Immature natural killer cell (primary cell): ENCODE measurements around the gene SEC61A2. TPM values are rescaled to one million over a fixed set of nuclear protein-coding genes. Genes with fewer than 3 reads are reported as not detected.
A peak's percentile ranks its signal among the peaks of the same experiment; 100 is the strongest.

Experiments
- DNase-seq, 3 donors: peaks; one replicate each; pipeline ENCODE4 v3.0.0; 2022; ENCODE audit warnings: mixed read lengths in 1 of 3
- H3K27ac Mint-ChIP-seq, 6 donors: one replicate each; pipeline ENCODE4 v1.8.0; 2020; ENCODE audit warnings: mixed read lengths in 6 of 6, mild to moderate bottlenecking in 5 of 6, inconsistent platforms in 4 of 6, moderate library complexity in 3 of 6
- H3K27me3 Mint-ChIP-seq, 3 donors: one replicate each; pipeline ENCODE4 v1.8.0; 2020 to 2021; ENCODE audit warnings: low read depth in 3 of 3, mild to moderate bottlenecking in 3 of 3, mixed read lengths in 3 of 3, moderate library complexity in 3 of 3, inconsistent platforms in 1 of 3
- H3K36me3 Mint-ChIP-seq, 3 donors: one replicate each; pipeline ENCODE4 v1.8.0; 2020; ENCODE audit warnings: mixed read lengths in 3 of 3, inconsistent platforms in 2 of 3, mild to moderate bottlenecking in 2 of 3
- H3K4me1 Mint-ChIP-seq, 2 donors: one replicate each; pipeline ENCODE4 v1.8.0; 2020; ENCODE audit warnings: inconsistent platforms in 2 of 2, mild to moderate bottlenecking in 2 of 2, mixed read lengths in 2 of 2, moderate library complexity in 1 of 2
- H3K4me3 Mint-ChIP-seq, 5 donors: one replicate each; pipeline ENCODE4 v1.8.0; 2020; ENCODE audit warnings: mild to moderate bottlenecking in 5 of 5, mixed read lengths in 5 of 5, inconsistent platforms in 3 of 5, moderate library complexity in 3 of 5
- H3K9me3 Mint-ChIP-seq, 6 donors: one replicate each; pipeline ENCODE4 v1.8.0; 2020; ENCODE audit warnings: mild to moderate bottlenecking in 6 of 6, mixed read lengths in 6 of 6, inconsistent platforms in 4 of 6, moderate library complexity in 3 of 6
- polyA plus RNA-seq, 3 donors: library from polyadenylated mRNA; unstranded; fragments of 300-500 nt; fragmentation: Illumina TruSeq; gene quantifications; one replicate each; pipeline ENCODE4 v1.2.3, GENCODE V29; 2021

Gene SEC61A2
- polyA plus RNA-seq, 3 donors from 2014 or later: 1.8 to 6.8 (median 2.7) TPM

GRCh38 chr10:12130237-12130872, 878 bp downstream of the SEC61A2 start:
- no peaks in the 10 kb centered on the region for H3K9me3 Mint-ChIP-seq
- peak overlapping the region; percentile 16 to 91 (median 84) for H3K27ac Mint-ChIP-seq
- H3K4me1 Mint-ChIP-seq: peaks cover 16 to 21% of the 10 kb centered on the region in 2 donors
- peak overlapping the region; percentile 86 to 92 (median 91) for H3K4me3 Mint-ChIP-seq
- peak; percentile 40 to 50 (median 48) for DNase-seq
- H3K36me3 Mint-ChIP-seq: peaks cover 0 to 4% (median 0%) of the 10 kb centered on the region in 3 donors
- H3K27me3 Mint-ChIP-seq: peaks cover 0 to 10% (median 7%) of the 10 kb centered on the region in 3 donors

GRCh38 chr10:12135631-12136030, 6.2 kb downstream of the SEC61A2 start:
- Mint-ChIP-seq H3K4me3 (no peak overlapping the region), H3K9me3 (no peaks in the 10 kb centered on the region), H3K27ac (no peak overlapping the region), H3K27me3 (no peaks in the 10 kb centered on the region), H3K36me3 (peaks cover 0 to 10% (median 6%) of the 10 kb centered on the region in 3 donors), H3K4me1 (peaks cover 4 to 7% of the 10 kb centered on the region in 2 donors)
- DNase-seq: no peak

GRCh38 chr10:12140038-12140437, 10.6 kb downstream of the SEC61A2 start:
- no peak overlapping the region for H3K27ac Mint-ChIP-seq
- no peaks in the 10 kb centered on the region for H3K27me3 Mint-ChIP-seq
- H3K36me3 Mint-ChIP-seq: peaks cover 6 to 24% (median 14%) of the 10 kb centered on the region in 3 donors
- H3K9me3 Mint-ChIP-seq: no peaks in the 10 kb centered on the region
- DNase-seq: no peak
- H3K4me3 Mint-ChIP-seq: no peak overlapping the region
- no peaks in the 10 kb centered on the region for H3K4me1 Mint-ChIP-seq

- no peak for DNase-seq
- no peaks in the 10 kb centered on the region for H3K9me3 Mint-ChIP-seq
- H3K4me3 Mint-ChIP-seq: no peak overlapping the region
- H3K27ac Mint-ChIP-seq: peak overlapping the region in 1 of 6 donors; percentile 43
- peaks cover 0 to 2% (median 0%) of the 10 kb centered on the region in 3 donors for H3K27me3 Mint-ChIP-seq
- H3K36me3 Mint-ChIP-seq: peaks cover 11 to 26% (median 15%) of the 10 kb centered on the region in 3 donors
- no peaks in the 10 kb centered on the region for H3K4me1 Mint-ChIP-seq
Observed at GRCh38 chr10:12144538-12144937, 15.1 kb downstream of the SEC61A2 start.

GRCh38 chr10:12150163-12150562, 20.7 kb downstream of the SEC61A2 start:
- no peak overlapping the region for H3K27ac Mint-ChIP-seq
- no peaks in the 10 kb centered on the region for H3K9me3 Mint-ChIP-seq
- no peak for DNase-seq
- peaks cover 0 to 2% (median 0%) of the 10 kb centered on the region in 3 donors for H3K27me3 Mint-ChIP-seq
- no peak overlapping the region for H3K4me3 Mint-ChIP-seq
- H3K4me1 Mint-ChIP-seq: no peaks in the 10 kb centered on the region
- peaks cover 13 to 31% (median 26%) of the 10 kb centered on the region in 3 donors for H3K36me3 Mint-ChIP-seq

- DNase-seq: no peak
- Mint-ChIP-seq H3K27ac (no peak overlapping the region), H3K9me3 (peaks cover 0 to 2% (median 0%) of the 10 kb centered on the region in 6 donors), H3K27me3 (no peaks in the 10 kb centered on the region), H3K4me1 (no peaks in the 10 kb centered on the region), H3K36me3 (peaks cover 14 to 50% (median 31%) of the 10 kb centered on the region in 3 donors), H3K4me3 (no peak overlapping the region)
Observed at GRCh38 chr10:12154516-12154915, 25.0 kb downstream of the SEC61A2 start.

GRCh38 chr10:12156367-12157123, 27.1 kb downstream of the SEC61A2 start:
- no peak for DNase-seq
- Mint-ChIP-seq H3K36me3 (peaks cover 11 to 47% (median 23%) of the 10 kb centered on the region in 3 donors), H3K27me3 (no peaks in the 10 kb centered on the region), H3K4me1 (no peaks in the 10 kb centered on the region), H3K4me3 (no peak overlapping the region), H3K9me3 (peaks cover 0 to 2% (median 0%) of the 10 kb centered on the region in 6 donors), H3K27ac (no peak overlapping the region)

- no peak overlapping the region for H3K27ac Mint-ChIP-seq
Observed at GRCh38 chr10:12158111-12158510, 28.6 kb downstream of the SEC61A2 start.

GRCh38 chr10:12160664-12161063, 31.2 kb downstream of the SEC61A2 start:
- DNase-seq: no peak
- Mint-ChIP-seq H3K27me3 (no peaks in the 10 kb centered on the region), H3K27ac (no peak overlapping the region), H3K36me3 (peaks cover 12 to 54% (median 14%) of the 10 kb centered on the region in 3 donors), H3K4me3 (no peak overlapping the region), H3K9me3 (peaks cover 0 to 2% (median 0%) of the 10 kb centered on the region in 6 donors), H3K4me1 (no peaks in the 10 kb centered on the region)

More at GRCh38 chr10:12158111-12158510, 28.6 kb downstream of the SEC61A2 start:
- peaks cover 11 to 57% (median 21%) of the 10 kb centered on the region in 3 donors for H3K36me3 Mint-ChIP-seq
- peaks cover 0 to 2% (median 0%) of the 10 kb centered on the region in 6 donors for H3K9me3 Mint-ChIP-seq
- DNase-seq: no peak
- no peak overlapping the region for H3K4me3 Mint-ChIP-seq
- no peaks in the 10 kb centered on the region for H3K4me1 Mint-ChIP-seq
- H3K27me3 Mint-ChIP-seq: no peaks in the 10 kb centered on the region

- Mint-ChIP-seq H3K27ac (no peak overlapping the region), H3K27me3 (no peaks in the 10 kb centered on the region), H3K36me3 (peaks cover 4 to 41% (median 12%) of the 10 kb centered on the region in 3 donors), H3K4me3 (no peak overlapping the region), H3K9me3 (no peaks in the 10 kb centered on the region), H3K4me1 (no peaks in the 10 kb centered on the region)
- no peak for DNase-seq
Observed at GRCh38 chr10:12162927-12163326, 33.5 kb downstream of the SEC61A2 start.

GRCh38 chr10:12164085-12164484, 34.6 kb downstream of the SEC61A2 start:
- no peaks in the 10 kb centered on the region for H3K27me3 Mint-ChIP-seq
- peak overlapping the region in 1 of 6 donors; percentile 64 for H3K27ac Mint-ChIP-seq
- no peak for DNase-seq
- H3K9me3 Mint-ChIP-seq: no peaks in the 10 kb centered on the region
- peaks cover 6 to 42% (median 14%) of the 10 kb centered on the region in 3 donors for H3K36me3 Mint-ChIP-seq
- H3K4me1 Mint-ChIP-seq: no peaks in the 10 kb centered on the region
- no peak overlapping the region for H3K4me3 Mint-ChIP-seq

- Mint-ChIP-seq H3K27me3 (no peaks in the 10 kb centered on the region), H3K9me3 (no peaks in the 10 kb centered on the region), H3K4me1 (no peaks in the 10 kb centered on the region), H3K36me3 (peaks cover 10 to 43% (median 16%) of the 10 kb centered on the region in 3 donors), H3K27ac (peak overlapping the region in 3 of 6 donors; percentile 43 to 49 (median 49)), H3K4me3 (no peak overlapping the region)
- no peak for DNase-seq
Observed at GRCh38 chr10:12165036-12165435, 35.6 kb downstream of the SEC61A2 start.

GRCh38 chr10:12165999-12166775, 36.7 kb downstream of the SEC61A2 start:
- Mint-ChIP-seq H3K36me3 (peaks cover 12 to 52% (median 17%) of the 10 kb centered on the region in 3 donors), H3K27ac (peak overlapping the region in 1 of 6 donors; percentile 17), H3K4me3 (no peak overlapping the region), H3K9me3 (no peaks in the 10 kb centered on the region), H3K4me1 (no peaks in the 10 kb centered on the region), H3K27me3 (no peaks in the 10 kb centered on the region)
- no peak for DNase-seq
